Left colon (tissue), 2 donors: ENCODE data around the gene PAAF1. TPM values are rescaled to one million over a fixed set of nuclear protein-coding genes. Genes with fewer than 3 reads are reported as not detected.

Experiments
- ATAC-seq: fragments of 200-7000 bp; cut with Tn5 transposase; one replicate; pipeline ENCODE4 v1.9.1; 2020; ENCODE audit warnings: mild to moderate bottlenecking, moderate library complexity
- DNase-seq, 2 donors: peaks; one replicate each; pipeline ENCODE4 v3.0.0-alpha.2; 2020
- intact Hi-C, 2 donors: fragments of 100-400 bp; cut with DNase I in 1 of 2; cut with micrococcal nuclease in 1 of 2; formaldehyde crosslinking; loops; one replicate each; pipeline versions ENCODE4 v1.11.2 to v1.14.0; 2022; cut with DNase I, micrococcal nuclease
- long read RNA-seq: library from polyadenylated mRNA; unstranded; transcript quantifications from one replicate; pipeline ENCODE4 v2.0.0, GENCODE V29; 2021
- total RNA-seq, 2 donors: library from RNA; stranded (reverse); fragmentation: NEBNext Ultra II Directional; extraction: Animal tissue kit (Norgen Biotek cat#: 25700); gene quantifications; one replicate each; pipeline ENCODE4 v1.2.1, GENCODE V29; 2021
- donor health status: DM: no; HTN: no; CAD: no.
- donor health status: DM: yes; HTN: yes; CAD: no.

The PAAF1 gene
- total RNA-seq, result 10 to 100 TPM; 11.4 to 12.2 TPM
- long read RNA-seq, full-length matches to known transcripts, result 44 of 54 reads
- long read RNA-seq, partial matches to known transcripts, result 1 of 54 reads
- long read RNA-seq, other reads (novel, unspliced or antisense), result 9 of 54 reads

DNA sequence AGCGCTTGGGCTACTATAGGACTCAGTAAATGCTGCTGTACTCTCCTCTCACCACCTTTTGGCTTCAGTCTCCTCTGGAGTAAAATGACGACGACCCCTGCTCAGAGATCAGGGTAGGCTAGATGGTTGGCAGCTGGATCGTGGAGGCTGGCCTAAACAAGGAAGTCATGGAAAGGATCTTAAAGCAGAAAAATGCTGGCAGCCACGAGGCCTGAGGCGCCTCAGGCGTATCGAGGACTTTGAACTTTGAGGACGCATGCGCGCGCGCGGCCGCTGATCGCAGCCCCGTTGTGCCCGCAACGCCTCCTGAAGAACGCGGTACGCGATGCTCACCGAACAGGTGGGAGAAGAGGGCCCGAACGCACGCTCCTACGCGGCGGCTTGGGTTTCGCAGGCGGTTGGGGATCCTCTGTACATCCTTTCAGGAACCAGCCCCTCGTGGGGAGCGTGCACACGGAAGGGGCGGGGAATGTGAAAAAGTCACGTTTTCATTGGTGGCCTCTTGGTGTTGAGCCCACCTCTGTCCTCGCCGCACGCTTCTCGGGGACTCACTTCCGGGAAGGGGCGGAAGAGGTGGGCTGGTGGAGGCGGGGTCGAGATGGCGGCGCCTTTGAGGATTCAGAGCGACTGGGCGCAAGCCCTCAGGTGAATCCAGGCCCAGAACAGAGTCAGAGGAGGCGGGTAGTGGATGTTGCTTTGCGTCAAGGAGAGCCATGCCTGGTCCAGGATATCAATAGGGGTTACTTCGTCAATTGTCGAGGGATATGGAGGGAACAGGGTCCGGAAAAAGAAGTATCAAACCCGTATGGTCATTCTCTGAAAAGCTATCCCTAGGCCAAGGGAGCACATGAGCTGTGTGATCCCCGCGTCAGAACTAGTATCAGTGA is at the start of gene PAAF1, which contains the start of gene COA4:
Gene PAAF1 (plus strand): TSS at position 576 of the 887 bp plus-strand sequence. CDS start 23 bp downstream, at position 599.
Gene COA4 (minus strand): TSS at position 423 of the 887 bp plus-strand sequence. CDS start 3,468 bp downstream, outside the sequence.
- intact Hi-C loops, result no loop called here
- ATAC-seq (peak; percentile 96), DNase-seq (peak; percentile 95 to 96)

DNA sequence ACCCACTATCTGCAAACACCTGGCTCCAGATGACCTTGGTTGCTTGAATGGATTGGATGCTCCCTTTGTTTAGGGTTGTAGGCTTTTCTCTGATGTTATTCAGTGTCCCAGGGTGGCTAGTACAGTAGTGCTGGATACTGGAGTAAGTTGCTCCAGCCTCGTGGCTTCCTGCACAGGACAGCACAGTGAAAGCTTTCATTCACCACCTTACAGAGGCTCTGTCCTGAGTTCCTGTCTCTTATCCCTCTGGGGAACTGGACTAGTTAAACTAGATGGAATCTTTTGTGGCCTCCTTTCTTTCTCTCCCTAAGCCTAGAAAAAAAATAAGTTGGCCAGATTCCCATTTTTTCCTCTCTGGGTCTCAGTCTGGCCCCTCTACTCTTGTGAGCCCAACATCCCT is 46.5 kb upstream of the PAAF1 start:
- intact Hi-C loops, result no loop called here
- no peak for DNase-seq
- ATAC-seq, result no peak

DNA sequence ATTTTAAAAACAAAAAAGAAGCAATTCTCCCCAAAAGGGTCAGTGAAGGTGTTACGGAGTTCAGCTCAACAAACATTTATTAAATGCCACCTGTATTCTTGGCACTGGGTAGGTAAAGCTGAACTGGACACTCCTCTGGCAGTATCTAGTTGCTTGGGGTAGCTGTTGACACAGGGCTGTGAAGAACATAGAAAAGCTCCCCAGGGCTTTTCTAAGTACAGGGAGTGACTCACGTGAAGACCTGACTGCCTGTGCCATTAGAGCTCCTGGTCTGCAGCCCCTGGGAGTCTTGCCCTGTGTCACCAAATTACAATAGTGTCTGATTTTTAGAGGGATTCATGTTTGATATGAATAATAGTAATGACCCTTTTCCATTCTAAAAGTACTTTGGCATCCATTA is 43.7 kb upstream of the PAAF1 start:
- ATAC-seq, result no peak
- intact Hi-C loops, result no loop called here

DNA sequence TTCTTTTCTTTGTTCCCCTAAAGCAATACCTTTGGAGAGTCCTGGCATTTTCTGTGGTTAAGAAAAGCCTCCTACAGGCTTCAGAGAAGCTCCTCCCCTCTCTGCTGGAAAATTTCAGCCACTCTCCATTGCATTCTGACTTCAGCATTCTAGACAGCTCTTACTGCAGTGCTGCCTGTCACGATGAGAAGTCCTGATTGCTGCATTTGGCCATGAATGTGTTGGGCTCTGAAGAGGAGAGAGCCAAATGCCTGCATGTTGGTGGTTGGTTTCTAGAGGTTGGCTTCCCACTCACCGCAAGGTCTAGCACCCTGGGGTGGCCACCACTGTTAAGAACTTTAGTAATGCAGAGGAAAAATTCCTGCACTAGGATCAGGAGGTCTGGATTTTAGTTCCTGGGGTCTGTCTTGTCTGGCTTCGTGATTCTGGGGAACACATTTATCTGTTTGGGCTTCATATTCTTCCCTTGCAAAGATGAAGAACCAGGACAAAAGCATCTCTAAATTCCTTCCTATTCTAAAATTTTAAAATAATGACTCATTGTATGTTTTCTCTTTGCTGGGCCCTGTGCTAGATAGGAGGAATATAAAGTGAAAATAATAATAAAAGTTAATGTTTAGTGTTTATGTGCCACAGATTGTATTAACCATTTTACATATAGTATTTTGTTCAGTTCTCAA is 38.2 kb upstream of the PAAF1 start:
- no peak for ATAC-seq

More for the DNA sequence above, 43.7 kb upstream of the PAAF1 start:
- no peak for DNase-seq

GRCh38 chr11:73839123-73839457 is 37.7 kb upstream of the PAAF1 start:
- DNase-seq, result no peak
- intact Hi-C loops, result no loop called here
- no peak for ATAC-seq

More for the DNA sequence above, 38.2 kb upstream of the PAAF1 start:
- no peak for DNase-seq
- intact Hi-C loops, result no loop called here

DNA sequence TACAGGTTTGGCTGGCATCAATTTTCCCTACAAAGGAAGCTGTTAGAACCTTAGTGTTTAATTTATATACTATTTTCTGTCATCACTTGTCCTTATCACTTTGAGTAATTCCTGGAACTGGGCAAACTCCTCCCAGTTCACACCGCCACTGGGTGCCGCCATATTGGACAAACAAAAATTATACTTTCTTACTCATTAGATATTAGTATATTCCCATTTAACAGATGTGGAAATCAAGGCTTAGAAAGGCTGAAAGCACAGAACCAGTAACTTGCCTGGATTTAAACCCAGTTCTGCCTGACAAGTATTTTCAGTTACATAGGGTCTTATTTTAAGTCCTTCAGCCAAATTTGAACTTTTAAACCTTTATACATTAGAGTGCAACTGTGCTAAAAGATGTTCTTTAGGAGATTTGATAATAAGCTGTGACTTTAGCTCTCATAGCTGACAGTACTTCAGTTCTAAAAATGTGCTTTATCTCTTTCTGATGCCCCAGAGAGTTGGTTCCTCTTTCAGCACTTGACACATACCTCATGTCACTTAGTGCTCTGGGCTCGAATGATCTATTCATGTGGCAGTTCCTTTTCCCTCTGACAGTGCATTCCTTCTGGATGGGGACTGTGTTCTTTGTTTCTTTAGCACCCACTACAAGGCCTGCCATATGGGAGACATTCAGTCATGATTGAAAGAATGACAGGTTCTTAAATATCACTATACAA is 25.6 kb upstream of the PAAF1 start:
- intact Hi-C loops, result no loop called here
- DNase-seq (no peak), ATAC-seq (no peak)

GRCh38 chr11:73852049-73852448 is 24.8 kb upstream of the PAAF1 start:
- DNase-seq, result no peak
- intact Hi-C loops, result no loop called here
- ATAC-seq, result no peak

- no peak for ATAC-seq
- intact Hi-C loops, result no loop called here
- DNase-seq, result no peak
These were observed 22.1 kb upstream of the PAAF1 start for GRCh38 chr11:73854680-73855079.

DNA sequence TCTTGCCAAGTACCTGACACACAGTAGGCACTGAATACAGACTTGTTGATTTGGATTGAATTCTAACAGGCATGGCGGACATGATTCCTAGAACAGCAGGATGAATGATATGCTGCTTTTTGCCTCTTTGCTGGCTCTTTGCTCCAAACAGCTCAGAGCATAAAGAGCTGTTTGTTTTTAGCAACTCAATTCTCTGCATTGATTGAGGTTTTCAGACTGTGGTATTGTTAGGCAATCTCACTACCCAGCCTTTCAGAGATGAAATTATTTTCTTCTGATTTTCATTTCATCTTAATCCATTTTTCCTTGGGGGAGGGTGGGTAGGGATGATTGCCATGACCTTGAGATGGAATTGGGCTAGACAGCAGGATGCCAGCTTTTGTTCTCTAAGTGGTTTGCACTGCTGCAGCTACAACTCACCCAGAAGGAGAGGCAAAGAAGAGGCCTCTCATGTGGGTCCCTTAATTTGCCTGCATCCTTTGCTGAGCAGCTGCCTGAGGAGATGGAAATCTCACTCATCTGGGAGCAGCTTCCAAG is 20.7 kb upstream of the PAAF1 start:
- ATAC-seq, result no peak
- intact Hi-C loops, result no loop called here
- no peak for DNase-seq

- no peak for ATAC-seq
These were observed 17.1 kb upstream of the PAAF1 start for GRCh38 chr11:73859671-73860070.

DNA sequence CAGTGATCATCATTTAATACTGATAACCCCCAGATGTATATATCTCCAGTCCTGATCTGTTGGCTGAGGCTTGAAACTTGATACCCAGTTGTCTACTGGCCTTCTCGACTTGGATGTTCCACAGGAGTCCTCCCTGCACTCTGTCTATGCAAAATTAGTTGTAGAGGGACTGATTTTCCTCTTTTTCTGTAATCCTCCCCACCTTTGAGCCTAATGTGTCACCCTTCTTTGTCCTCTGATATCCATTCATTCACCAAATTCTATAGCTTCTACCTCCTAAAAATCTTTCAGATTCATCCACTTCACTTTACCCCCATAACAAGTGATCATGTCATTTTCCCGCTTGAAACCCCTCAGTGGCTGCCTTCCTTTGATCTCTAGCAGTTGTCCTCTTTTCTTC is 16.6 kb upstream of the PAAF1 start:
- intact Hi-C loops, result no loop called here
- DNase-seq (no peak), ATAC-seq (no peak)

More at GRCh38 chr11:73859671-73860070, 17.1 kb upstream of the PAAF1 start:
- DNase-seq, result no peak
- intact Hi-C loops, result no loop called here

GRCh38 chr11:73862986-73863385 is 13.8 kb upstream of the PAAF1 start:
- ATAC-seq (no peak), DNase-seq (no peak)
- intact Hi-C loops, result no loop called here

GRCh38 chr11:73866095-73866579 is 10.7 kb upstream of the PAAF1 start:
- no peak for DNase-seq
- intact Hi-C loops, result no loop called here
- ATAC-seq, result no peak

DNA sequence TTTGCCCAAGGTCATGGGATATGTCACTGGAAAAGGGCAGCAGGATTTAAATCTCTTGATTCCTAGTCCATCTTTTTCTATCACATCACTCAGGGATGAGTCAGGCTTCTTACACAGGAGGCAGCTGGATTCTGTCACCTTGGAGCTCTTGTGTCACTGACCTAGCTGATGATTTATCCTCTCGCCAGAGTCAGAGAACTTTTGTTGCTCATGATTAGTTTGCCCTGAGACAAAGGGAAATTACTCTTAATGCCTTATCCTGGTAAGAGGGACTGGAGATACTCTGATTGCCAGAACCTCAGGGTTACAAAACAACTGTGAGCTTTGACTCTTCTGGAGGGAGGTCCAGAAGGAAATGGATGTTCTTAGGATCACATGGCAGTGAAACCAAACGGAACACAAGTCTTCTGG is 10.2 kb upstream of the PAAF1 start:
- DNase-seq, result peak in 1 of 2 donors; percentile 17
- peak; percentile 21 for ATAC-seq
- intact Hi-C loops, result no loop called here

GRCh38 chr11:73869332-73869949 is 7.4 kb upstream of the PAAF1 start:
- DNase-seq (peak; percentile 24 to 62), ATAC-seq (peak; percentile 92)
- intact Hi-C loops, result no loop called here

DNA sequence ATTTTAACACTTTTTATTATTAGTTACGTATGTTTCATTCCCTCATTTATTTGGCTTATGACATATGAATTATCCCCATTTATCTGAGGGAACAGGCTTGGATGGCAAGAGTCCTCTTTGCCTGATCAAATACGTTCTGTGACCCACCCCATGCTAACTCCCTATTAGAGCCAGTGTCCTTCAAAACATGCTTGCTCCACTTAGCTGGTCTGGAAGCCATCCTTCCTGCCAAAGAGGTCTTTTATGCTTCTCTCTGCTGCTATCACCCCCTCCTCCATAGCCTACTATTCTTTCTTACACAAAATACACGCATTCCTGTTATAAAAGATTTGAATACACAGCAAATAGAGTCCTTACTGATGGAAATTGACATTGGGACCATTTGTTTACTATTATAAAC is 6.5 kb upstream of the PAAF1 start:
- ATAC-seq (no peak), DNase-seq (no peak)
- intact Hi-C loops, result no loop called here

DNA sequence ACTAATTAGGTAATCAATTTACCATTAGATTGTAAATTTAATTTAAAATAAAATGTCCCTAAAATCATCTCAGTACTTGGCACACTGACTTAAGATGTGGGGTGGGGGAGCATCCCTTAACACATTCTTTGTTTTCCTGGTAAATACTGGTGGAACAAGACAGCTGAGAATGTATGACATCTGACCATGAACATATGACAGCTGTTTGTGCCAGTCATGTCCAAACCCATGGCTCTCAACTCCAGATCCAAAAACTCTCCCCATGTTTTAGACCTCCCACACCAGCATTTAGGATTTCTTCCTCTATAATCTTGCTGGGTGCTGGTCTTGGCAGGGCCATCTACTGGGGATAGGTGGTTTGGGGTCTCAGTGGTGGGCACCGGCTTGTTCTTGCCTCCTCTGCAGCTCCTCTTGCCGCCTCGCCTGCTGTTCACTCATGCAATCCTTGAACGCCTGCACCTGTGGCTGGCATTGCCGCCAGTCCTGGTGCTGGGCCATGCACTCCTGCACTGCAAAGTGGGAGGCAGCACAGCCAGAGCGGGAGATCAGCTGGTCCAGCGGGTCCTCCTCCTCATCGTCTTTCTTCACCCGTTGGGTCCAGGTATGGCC is 3.9 kb upstream of the PAAF1 start:
- intact Hi-C loops, result no loop called here
- ATAC-seq (no peak), DNase-seq (no peak)

GRCh38 chr11:73875380-73875779 is 1.4 kb upstream of the PAAF1 start:
- DNase-seq (no peak), ATAC-seq (no peak)
- intact Hi-C loops, result no loop called here
